SU-DHL-6 (cell line): Measurements from ENCODE around the gene NUDT13.
A peak's percentile ranks its signal among the peaks of the same experiment; 100 is the strongest.

Experiments
- H2AFZ ChIP-seq: fragments of 200-600 bp; sonication (generic); 2 replicates; pipeline ENCODE4 v1.6.1; 2014; ENCODE audit warnings: low read depth, mild to moderate bottlenecking, moderate library complexity, mixed read lengths, antibody characterized with exemption, low read length; ENCODE audit not compliant: severe bottlenecking
- H3F3A ChIP-seq: fragments of 200-600 bp; shearing (Covaris generic); 2 replicates; pipeline ENCODE4 v1.6.0; 2016; ENCODE audit warnings: antibody characterized with exemption, mild to moderate bottlenecking; ENCODE audit not compliant: insufficient read depth
- H3K27ac ChIP-seq: fragments of 200-600 bp; sonication (generic); 2 replicates; pipeline ENCODE4 v1.5.1; 2016; ENCODE audit warnings: low read depth, mild to moderate bottlenecking, low read length, moderate library complexity, mixed read lengths
- H3K27me3 ChIP-seq: fragments of 200-600 bp; sonication (generic), shearing (Covaris generic); 2 replicates; pipeline ENCODE4 v1.6.0; 2014; ENCODE audit warnings: mild to moderate bottlenecking, low read length
- H3K36me3 ChIP-seq: fragments of 200-600 bp; sonication (generic); 2 replicates; pipeline ENCODE4 v1.6.1; 2014; ENCODE audit warnings: mild to moderate bottlenecking, low read length, mixed read lengths
- H3K4me2 ChIP-seq: fragments of 300-600, 200-600 bp; shearing (Covaris generic), sonication (generic); 2 replicates; pipeline ENCODE4 v1.6.0; 2014; ENCODE audit warnings: low read length, low read depth, mild to moderate bottlenecking; ENCODE audit not compliant: poor library complexity, severe bottlenecking
- H3K4me3 ChIP-seq: fragments of 200-600 bp; sonication (generic); 2 replicates; pipeline ENCODE4 v1.5.1; 2014; ENCODE audit warnings: antibody characterized with exemption, low read length, mild to moderate bottlenecking, mixed read lengths; ENCODE audit not compliant: insufficient read depth, poor library complexity, severe bottlenecking
- H3K79me2 ChIP-seq: fragments of 200-600 bp; sonication (generic); 2 replicates; pipeline ENCODE4 v1.6.1; 2014; ENCODE audit warnings: mild to moderate bottlenecking, low read length, moderate library complexity; ENCODE audit not compliant: insufficient read depth
- H3K9ac ChIP-seq: fragments of 200-600 bp; sonication (generic); 2 replicates; pipeline ENCODE4 v1.7.0; 2014; ENCODE audit warnings: mild to moderate bottlenecking, low read length
- H3K9me2 ChIP-seq: fragments of 200-600 bp; sonication (generic); replicated peaks from 2 replicates; pipeline ENCODE4 v1.6.1; 2014; ENCODE audit warnings: low read length; ENCODE audit not compliant: insufficient read depth
- H3K9me3 ChIP-seq: fragments of 200-600 bp; sonication (generic); 2 replicates; pipeline ENCODE4 v1.6.1; 2014; ENCODE audit warnings: low read length, mixed read lengths; ENCODE audit not compliant: insufficient read depth
- H4K20me1 ChIP-seq: fragments of 200-600 bp; sonication (generic); 2 replicates; pipeline ENCODE4 v1.6.1; 2014; ENCODE audit warnings: low read depth, mild to moderate bottlenecking, antibody characterized with exemption, low read length, moderate library complexity, mixed read lengths
- CTCF ChIP-seq: fragments of 200-600 bp; sonication (generic); IDR thresholded peaks from one replicate; pipeline ENCODE4 v1.5.1; 2017; ENCODE audit warnings: antibody characterized with exemption, mild to moderate bottlenecking, low read length, moderate library complexity; ENCODE audit not compliant: insufficient read depth, poor library complexity, severe bottlenecking
- EZH2phosphoT487 ChIP-seq: fragments of 200-600 bp; sonication (generic), shearing (Covaris generic); conservative IDR thresholded peaks from 2 replicates; pipeline ENCODE4 v1.6.1; 2018; ENCODE audit warnings: mild to moderate bottlenecking, antibody characterized with exemption, low read length, moderate library complexity, mixed read lengths

NUDT13 gene

GRCh38 chr10:73095481-73096021 is 14.7 kb upstream of the NUDT13 start:
- Histone ChIP-seq H3K4me2 (peak overlapping the region; percentile 97), H3F3A (peaks cover 19% of the 10 kb centered on the region), H3K27me3 (no peaks in the 10 kb centered on the region), H2AFZ (peak overlapping the region; percentile 93), H3K4me3 (peak overlapping the region; percentile 64), H3K9me2 (no peaks in the 10 kb centered on the region), H3K27ac (peak overlapping the region; percentile 74), H3K9me3 (no peaks in the 10 kb centered on the region), H3K36me3 (0 out of 2 replicates have a peak, but pooled peaks cover 3% of the 10 kb centered on the region), H3K79me2 (peaks cover 55% of the 10 kb centered on the region), H3K9ac (peak overlapping the region; percentile 88), H4K20me1 (peaks cover 11% of the 10 kb centered on the region; the same call in 1 of the 2 replicates)
- TF ChIP-seq EZH2phosphoT487 (no peak), CTCF (no peak)

- Histone ChIP-seq H4K20me1 (peaks cover 11% of the 10 kb centered on the region; the same call in 1 of the 2 replicates), H2AFZ (peak overlapping the region; percentile 93), H3K27ac (peak overlapping the region; percentile 74), H3K9ac (peak overlapping the region; percentile 88), H3K36me3 (0 out of 2 replicates have a peak, but pooled peaks cover 3% of the 10 kb centered on the region), H3K9me3 (no peaks in the 10 kb centered on the region), H3K79me2 (peaks cover 51% of the 10 kb centered on the region), H3K27me3 (no peaks in the 10 kb centered on the region), H3K4me2 (peak overlapping the region; percentile 97), H3K4me3 (peak overlapping the region; percentile 64), H3F3A (peaks cover 19% of the 10 kb centered on the region), H3K9me2 (no peaks in the 10 kb centered on the region)
- TF ChIP-seq EZH2phosphoT487 (no peak), CTCF (no peak)
These were observed 14.2 kb upstream of the NUDT13 start for GRCh38 chr10:73096041-73096448.

GRCh38 chr10:73096449-73097304 is 13.6 kb upstream of the NUDT13 start, which contains the start of gene P4HA1:
Gene P4HA1 (minus strand): TSS chr10:73096866. CDS start chr10:73074883, 21,983 bp downstream.
- peak within 1 kb of the TSS; percentile 74 for H3K27ac ChIP-seq
- H3K27me3 ChIP-seq = no peaks in the 10 kb centered on the region
- peaks cover 45% of the 10 kb centered on the region for H3K79me2 ChIP-seq
- 0 out of 2 replicates have a peak, but pooled peaks cover 3% of the 10 kb centered on the region for H3K36me3 ChIP-seq
- H4K20me1 ChIP-seq = peaks cover 11% of the 10 kb centered on the region; the same call in 1 of the 2 replicates
- H2AFZ ChIP-seq = peak within 1 kb of the TSS; percentile 93
- peak within 1 kb of the TSS; percentile 88 for H3K9ac ChIP-seq
- no peaks in the 10 kb centered on the region for H3K9me3 ChIP-seq
- H3K4me2 ChIP-seq = peak within 1 kb of the TSS; percentile 97
- H3K4me3 ChIP-seq = peak within 1 kb of the TSS; percentile 64
- peak; percentile 34 for TF ChIP-seq CTCF
- TF ChIP-seq EZH2phosphoT487 = no peak
- H3F3A ChIP-seq = peaks cover 15% of the 10 kb centered on the region
- no peaks in the 10 kb centered on the region for H3K9me2 ChIP-seq
